Lung (tissue), 12 donors: ENCODE results near the gene FGR. TPM values are rescaled to one million over a fixed set of nuclear protein-coding genes. Genes with fewer than 3 reads are reported as not detected.

Source experiments
- ATAC-seq: fragments of 200-7000 bp; cut with Tn5 transposase; one replicate; pipeline ENCODE4 v1.9.1; 2020; ENCODE audit warnings: moderate number of reproducible peaks; ENCODE audit not compliant: insufficient read depth, low FRiP score
- DNase-seq, 3 donors: peaks; one replicate each; pipeline ENCODE4 v3.0.0-alpha.2; 2013 to 2017
- H3K27ac ChIP-seq, 2 donors: one replicate each; pipeline ENCODE4 v1.5.1; 2013; ENCODE audit warnings: mild to moderate bottlenecking in 2 of 2, moderate library complexity in 2 of 2, control low read depth in 1 of 2, inconsistent platforms in 1 of 2, low read depth in 1 of 2, low read length in 1 of 2
- H3K27me3 ChIP-seq, 3 donors: one replicate each; pipeline ENCODE4 v1.5.1; 2013; ENCODE audit warnings: low read length in 2 of 3; ENCODE audit not compliant: control insufficient read depth in 3 of 3, insufficient read depth in 3 of 3
- H3K36me3 ChIP-seq, 4 donors: one replicate each; pipeline ENCODE4 v1.5.1; 2013; ENCODE audit warnings: low read length in 4 of 4, mild to moderate bottlenecking in 1 of 4, moderate library complexity in 1 of 4; ENCODE audit not compliant: control insufficient read depth in 4 of 4, insufficient read depth in 4 of 4
- H3K4me1 ChIP-seq, 5 donors: one replicate each; pipeline ENCODE4 v1.5.1; 2013; ENCODE audit warnings: low read length in 5 of 5, mild to moderate bottlenecking in 2 of 5, moderate library complexity in 1 of 5; ENCODE audit not compliant: control insufficient read depth in 5 of 5, insufficient read depth in 5 of 5
- H3K4me3 ChIP-seq: one replicate; pipeline ENCODE4 v1.5.1; 2013; ENCODE audit warnings: mild to moderate bottlenecking, control low read depth, moderate library complexity
- H3K9ac ChIP-seq, 2 donors: one replicate each; pipeline ENCODE4 v1.5.1; 2013; ENCODE audit warnings: low read length in 2 of 2, control low read depth in 1 of 2; ENCODE audit not compliant: insufficient read depth in 1 of 2
- H3K9me3 ChIP-seq, 4 donors: one replicate each; pipeline ENCODE4 v1.5.1; 2013; ENCODE audit warnings: low read length in 3 of 4, mild to moderate bottlenecking in 1 of 4, moderate library complexity in 1 of 4; ENCODE audit not compliant: control insufficient read depth in 4 of 4, insufficient read depth in 3 of 4
- CTCF ChIP-seq: IDR thresholded peaks from 2 replicates; pipeline ENCODE4 v1.5.1; 2012; ENCODE audit warnings: mild to moderate bottlenecking; ENCODE audit errors: control extremely low read depth, extremely low read depth
- WGBS, 2 donors: extraction: QIAGEN DNeasy Blood & Tissue Kit; methylation state at CpG; one replicate each; pipeline ENCODE4 v1.1.7; 2013; 5-methylcytosine and 5-hydroxymethylcytosine counted together
- polyA plus RNA-seq, 2 donors: library from polyadenylated mRNA; stranded (reverse); fragments of 200-250 nt; gene quantifications; one replicate each; pipeline ENCODE4 v1.2.1, GENCODE V29; 2013
- total RNA-seq, 2 donors: library from RNA; depleted of rRNA in 1 of 2; stranded (reverse); fragments of >200 nt in 1 of 2; gene quantifications; one replicate each; pipeline ENCODE4 v1.2.1, GENCODE V29; 2014 to 2021
- donor health status: control.
- donor health status: control.
- donor health status: Bipolar disorder and iron deficiency.
- donor health status: healthy.
- donor health status: DM: yes; HTN: yes; CAD: no.

The FGR gene
- total and polyA plus RNA-seq, 4 donors = 26.6 to 403 (median 111) TPM

- Histone ChIP-seq H3K36me3 (no peaks in the 10 kb centered on the region), H3K27ac (no peak overlapping the region), H3K9ac (no peak overlapping the region), H3K4me3 (no peak overlapping the region), H3K27me3 (no peaks in the 10 kb centered on the region), H3K9me3 (no peaks in the 10 kb centered on the region), H3K4me1 (peaks cover 0 to 18% (median 5%) of the 10 kb centered on the region in 5 donors)
- DNase-seq = no peak
- WGBS, 2 donors = 76 to 79% methylated on average over 3 of the region's 3 CpGs
- no peak for TF ChIP-seq CTCF
- no peak for ATAC-seq
Observed at GRCh38 chr1:27606708-27607238, 28.2 kb downstream of the FGR start.

- H3K36me3 ChIP-seq = no peaks in the 10 kb centered on the region
- H3K27ac ChIP-seq = no peak overlapping the region
- H3K4me1 ChIP-seq = peaks cover 0 to 25% (median 5%) of the 10 kb centered on the region in 5 donors
- H3K27me3 ChIP-seq = no peaks in the 10 kb centered on the region
- ATAC-seq (no peak), DNase-seq (peak; percentile 80 to 85 (median 82))
- peak; percentile 93 for TF ChIP-seq CTCF
- H3K4me3 ChIP-seq = no peak overlapping the region
- WGBS, 2 donors = 7 to 11% methylated on average over 11 of the region's 11 CpGs
- H3K9me3 ChIP-seq = no peaks in the 10 kb centered on the region
- no peak overlapping the region for H3K9ac ChIP-seq
Observed at GRCh38 chr1:27605796-27606707, 28.9 kb downstream of the FGR start.

- no peaks in the 10 kb centered on the region for H3K9me3 ChIP-seq
- DNase-seq = no peak
- WGBS, 2 donors = 86 to 89% methylated on average over 7 of the region's 7 CpGs
- H3K4me3 ChIP-seq = no peak overlapping the region
- H3K4me1 ChIP-seq = peaks cover 2 to 32% (median 5%) of the 10 kb centered on the region in 5 donors
- no peak for TF ChIP-seq CTCF
- no peak overlapping the region for H3K27ac ChIP-seq
- no peak for ATAC-seq
- H3K36me3 ChIP-seq = no peaks in the 10 kb centered on the region
- H3K9ac ChIP-seq = no peak overlapping the region
- H3K27me3 ChIP-seq = no peaks in the 10 kb centered on the region
Observed at GRCh38 chr1:27605300-27605766, 29.7 kb downstream of the FGR start.
